GM23338 (cell line): Measurements from ENCODE around the gene RIMS1. TPM values are rescaled to one million over a fixed set of nuclear protein-coding genes. Genes with fewer than 3 reads are reported as not detected.

ENCODE experiments used
- ATAC-seq: fragments of 200-7000 bp; cut with Tn5 transposase; 3 replicates; pipeline ENCODE4 v1.9.1; 2020
- DNase-seq: peaks from one replicate; pipeline ENCODE4 v3.0.0-alpha.2; 2015; ENCODE audit warnings: low spot score
- H2AFZ ChIP-seq: fragments of 200-600 bp; sonication (generic); 2 replicates; pipeline ENCODE4 v1.8.0; 2016; ENCODE audit warnings: antibody characterized with exemption, mild to moderate bottlenecking, moderate library complexity
- H3F3A ChIP-seq: fragments of 200-600 bp; sonication (generic); replicated peaks from 2 replicates; pipeline ENCODE4 v1.8.0; 2017; ENCODE audit warnings: antibody characterized with exemption, mixed run types, low read depth
- H3K27ac ChIP-seq: fragments of 200-600 bp; sonication (generic); 2 replicates; pipeline ENCODE4 v1.6.1; 2016; ENCODE audit warnings: low read depth
- H3K27me3 ChIP-seq: fragments of 200-600 bp; sonication (generic); 2 replicates; pipeline ENCODE4 v1.8.0; 2016; ENCODE audit warnings: mild to moderate bottlenecking, mixed run types, moderate library complexity; ENCODE audit not compliant: insufficient read depth
- H3K36me3 ChIP-seq: fragments of 200-600 bp; sonication (generic); 2 replicates; pipeline ENCODE4 v1.8.0; 2016; ENCODE audit warnings: mild to moderate bottlenecking; ENCODE audit not compliant: insufficient read depth
- H3K4me1 ChIP-seq: fragments of 200-600 bp; sonication (generic); 2 replicates; pipeline ENCODE4 v1.8.0; 2016; ENCODE audit warnings: mild to moderate bottlenecking, moderate library complexity; ENCODE audit not compliant: insufficient read depth
- H3K4me2 ChIP-seq: fragments of 200-600 bp; sonication (generic); 2 replicates; pipeline ENCODE4 v1.7.1; 2017; ENCODE audit warnings: mixed run types
- H3K4me3 ChIP-seq: fragments of 200-600 bp; sonication (generic); 2 replicates; pipeline ENCODE4 v1.6.1; 2016; ENCODE audit warnings: mixed run types
- H3K79me2 ChIP-seq: fragments of 200-600 bp; sonication (generic); replicated peaks from 2 replicates; pipeline ENCODE4 v1.8.0; 2017; ENCODE audit warnings: mild to moderate bottlenecking; ENCODE audit not compliant: insufficient read depth
- H3K9me2 ChIP-seq: fragments of 200-600 bp; sonication (generic); 2 replicates; pipeline ENCODE4 v1.8.0; 2017; ENCODE audit not compliant: insufficient read depth
- H4K20me1 ChIP-seq: fragments of 200-600 bp; sonication (generic); replicated peaks from 2 replicates; pipeline ENCODE4 v1.8.0; 2017; ENCODE audit warnings: mild to moderate bottlenecking; ENCODE audit not compliant: insufficient read depth
- H3K27ac Mint-ChIP-seq: 2 replicates; pipeline ENCODE4 v1.8.0; 2020; ENCODE audit warnings: inconsistent platforms, mild to moderate bottlenecking, moderate library complexity, mixed read lengths
- H3K27me3 Mint-ChIP-seq: 3 replicates; pipeline ENCODE4 v1.8.0; 2022; ENCODE audit warnings: low read depth, mild to moderate bottlenecking, moderate library complexity, mixed read lengths, inconsistent platforms; ENCODE audit not compliant: insufficient read depth, poor library complexity
- H3K36me3 Mint-ChIP-seq: 3 replicates; pipeline ENCODE4 v1.8.0; 2021; ENCODE audit warnings: low read depth, mild to moderate bottlenecking, inconsistent platforms, moderate library complexity, mixed read lengths
- H3K4me1 Mint-ChIP-seq: 3 replicates; pipeline ENCODE4 v1.8.0; 2020; ENCODE audit warnings: mild to moderate bottlenecking, inconsistent platforms, mixed read lengths
- H3K4me3 Mint-ChIP-seq: 3 replicates; pipeline ENCODE4 v1.8.0; 2021; ENCODE audit warnings: moderate library complexity, mild to moderate bottlenecking, inconsistent platforms, mixed read lengths
- H3K9me3 Mint-ChIP-seq: 3 replicates; pipeline ENCODE4 v1.8.0; 2020; ENCODE audit warnings: moderate library complexity, mild to moderate bottlenecking, inconsistent platforms, mixed read lengths
- CREB1 ChIP-seq: fragments of 250-450 bp; sonication (Bioruptor Pico); IDR thresholded peaks from 2 replicates; pipeline ENCODE4 v1.5.0; 2020; ENCODE audit warnings: low read depth, mild to moderate bottlenecking, moderate library complexity
- EZH2 ChIP-seq: fragments of 200-600 bp; sonication (generic); IDR thresholded peaks from one replicate; pipeline ENCODE4 v1.8.0; 2017; ENCODE audit warnings: antibody characterized with exemption, mild to moderate bottlenecking, low read depth; ENCODE audit not compliant: unreplicated experiment
- EZH2phosphoT487 ChIP-seq: fragments of 200-600 bp; sonication (generic); IDR thresholded peaks from one replicate; pipeline ENCODE4 v1.8.1; 2018; ENCODE audit warnings: antibody characterized with exemption; ENCODE audit not compliant: unreplicated experiment
- JUNB ChIP-seq: IDR thresholded peaks from one replicate; pipeline ENCODE4 v1.6.1; 2016; ENCODE audit warnings: antibody characterized with exemption; ENCODE audit not compliant: unreplicated experiment
- NANOG ChIP-seq: IDR thresholded peaks from 2 replicates; pipeline ENCODE4 v1.6.1; 2016; ENCODE audit warnings: antibody characterized with exemption, borderline replicate concordance
- POLR2AphosphoS5 ChIP-seq: IDR thresholded peaks from 2 replicates; pipeline ENCODE4 v1.6.1; 2016; ENCODE audit warnings: antibody characterized with exemption, low read depth
- STAT1 ChIP-seq: IDR thresholded peaks from one replicate; pipeline ENCODE4 v1.6.1; 2016; ENCODE audit warnings: antibody characterized with exemption; ENCODE audit not compliant: unreplicated experiment
- ZNF114 ChIP-seq: fragments of 250-450 bp; sonication (Bioruptor Pico); IDR thresholded peaks from 2 replicates; pipeline ENCODE4 v1.5.0; 2020; ENCODE audit warnings: mild to moderate bottlenecking, moderate library complexity
- ZNF331 ChIP-seq: fragments of 250-450 bp; sonication (Bioruptor Pico); IDR thresholded peaks from 2 replicates; pipeline ENCODE4 v1.5.0; 2020; ENCODE audit warnings: low read depth, mild to moderate bottlenecking, moderate library complexity
- polyA plus RNA-seq: library from polyadenylated mRNA; unstranded; fragments of >200 nt; fragmentation: Nextera tagmentation; extraction: Ambion mirVana; gene quantifications from 2 replicates; pipeline ENCODE4 v1.2.1, GENCODE V29; 2016
- total RNA-seq: library from RNA; depleted of rRNA; stranded (reverse); fragments of >200 nt; shearing (Covaris generic); gene quantifications from 2 replicates; pipeline ENCODE4 v1.2.3, GENCODE V29; 2014
- TF ChIP-seq, protein P1 (sequence below): IDR thresholded peaks from 2 replicates; pipeline ENCODE4 v1.6.1; 2016; ENCODE audit warnings: antibody characterized with exemption
- TF ChIP-seq, protein P2 (sequence below): fragments of 250-450 bp; sonication (Bioruptor Pico); IDR thresholded peaks from 2 replicates; pipeline ENCODE4 v1.5.0; 2020; ENCODE audit warnings: mild to moderate bottlenecking, moderate library complexity
- TF ChIP-seq, protein P3 (sequence below), 2 experiments: fragments of 200-600 bp in 1 of 2; sonication (generic) in 1 of 2; conservative IDR thresholded peaks; 2 replicates each; pipeline versions ENCODE4 v1.5.1 to v1.6.1; 2016 to 2017; ENCODE audit warnings: antibody characterized with exemption in 2 of 2, low read depth in 2 of 2, mild to moderate bottlenecking in 2 of 2, moderate library complexity in 1 of 2

Gene RIMS1
- total and polyA plus RNA-seq, 2 experiments from 2014 or later: 0.89 to 4.0 TPM

DNA sequence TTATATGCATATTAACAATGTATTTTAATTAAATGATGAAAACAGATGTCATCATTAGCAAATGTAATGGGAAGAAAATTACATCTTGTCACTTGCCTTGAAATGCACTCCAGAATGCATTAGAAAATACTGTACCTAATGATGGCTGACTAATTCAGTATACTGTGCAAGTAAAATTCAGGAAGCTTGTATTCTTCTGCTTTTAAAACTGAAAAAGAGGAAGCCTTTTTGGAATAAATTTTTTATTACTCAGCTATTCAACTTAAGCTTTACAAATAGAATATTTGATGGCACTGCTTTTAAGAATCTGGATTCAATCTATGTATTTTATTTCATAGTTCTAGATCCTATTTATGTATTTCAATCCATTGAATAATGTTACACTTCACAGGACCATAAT, 195.5 kb downstream of the RIMS1 start:
- Mint-ChIP-seq H3K9me3 (no peaks in the 10 kb centered on the region), H3K27me3 (no peaks in the 10 kb centered on the region), H3K4me3 (no peak overlapping the region), H3K4me1 (peaks cover 28% of the 10 kb centered on the region), H3K36me3 (no peaks in the 10 kb centered on the region), H3K27ac (no peak overlapping the region)
- H3K4me3 ChIP-seq: no peak overlapping the region
- DNase-seq (no peak), ATAC-seq (no peak)
- no peak overlapping the region for H2AFZ ChIP-seq
- H3K36me3 ChIP-seq: no peaks in the 10 kb centered on the region
- peaks cover 19% of the 10 kb centered on the region for H3K4me1 ChIP-seq
- no peak for TF ChIP-seq POLR2AphosphoS5
- no peak for TF ChIP-seq NANOG
- TF ChIP-seq ZNF114 (CRISPR knock-in tag): no peak
- no peak for TF ChIP-seq STAT1
- H3F3A ChIP-seq: no peaks in the 10 kb centered on the region
- no peaks in the 10 kb centered on the region for H4K20me1 ChIP-seq
- no peaks in the 10 kb centered on the region for H3K9me2 ChIP-seq
- no peak overlapping the region for H3K4me2 ChIP-seq
- no peaks in the 10 kb centered on the region for H3K79me2 ChIP-seq
- H3K27ac ChIP-seq: no peak overlapping the region
- H3K27me3 ChIP-seq: no peaks in the 10 kb centered on the region

DNA sequence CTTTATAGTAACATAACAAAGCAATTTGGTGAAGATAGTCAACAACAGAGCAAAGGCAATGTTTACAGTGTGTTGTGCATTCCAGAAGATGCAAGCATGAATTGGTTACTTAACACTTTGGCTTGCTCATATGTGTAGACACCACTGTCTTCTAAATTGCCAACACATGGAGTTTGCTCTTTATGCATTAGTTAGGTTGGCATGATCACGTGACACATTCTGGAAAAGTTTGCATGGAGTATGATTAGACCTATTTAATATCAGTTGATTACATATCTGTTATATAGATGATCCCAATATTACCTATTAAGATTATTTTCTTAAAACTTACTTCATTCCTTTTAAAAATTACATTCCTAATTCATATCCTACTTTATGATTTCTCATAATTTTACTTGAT, 197.6 kb downstream of the RIMS1 start:
- H3K27me3 Mint-ChIP-seq: no peaks in the 10 kb centered on the region
- H3K4me2 ChIP-seq: no peak overlapping the region
- no peak overlapping the region for H3K4me3 ChIP-seq
- H3K4me1 Mint-ChIP-seq: peaks cover 28% of the 10 kb centered on the region
- no peak overlapping the region for H3K27ac ChIP-seq
- no peak for DNase-seq
- H3K4me1 ChIP-seq: peaks cover 19% of the 10 kb centered on the region
- no peaks in the 10 kb centered on the region for H3K9me3 Mint-ChIP-seq
- no peaks in the 10 kb centered on the region for H3F3A ChIP-seq
- no peaks in the 10 kb centered on the region for H3K9me2 ChIP-seq
- H3K36me3 ChIP-seq: no peaks in the 10 kb centered on the region
- no peak overlapping the region for H3K4me3 Mint-ChIP-seq
- no peaks in the 10 kb centered on the region for H3K79me2 ChIP-seq
- H3K36me3 Mint-ChIP-seq: no peaks in the 10 kb centered on the region
- H3K27ac Mint-ChIP-seq: no peak overlapping the region
- H3K27me3 ChIP-seq: no peaks in the 10 kb centered on the region
- H2AFZ ChIP-seq: no peak overlapping the region
- no peak for ATAC-seq
- H4K20me1 ChIP-seq: no peaks in the 10 kb centered on the region
- TF ChIP-seq NANOG (no peak), EZH2phosphoT487 (no peak), STAT1 (no peak), POLR2AphosphoS5 (no peak), CREB1 (CRISPR knock-in tag) (no peak), ZNF331 (CRISPR knock-in tag) (no peak), EZH2 (no peak), JUNB (no peak), ZNF114 (CRISPR knock-in tag) (no peak)
- TF ChIP-seq, protein P1, sequence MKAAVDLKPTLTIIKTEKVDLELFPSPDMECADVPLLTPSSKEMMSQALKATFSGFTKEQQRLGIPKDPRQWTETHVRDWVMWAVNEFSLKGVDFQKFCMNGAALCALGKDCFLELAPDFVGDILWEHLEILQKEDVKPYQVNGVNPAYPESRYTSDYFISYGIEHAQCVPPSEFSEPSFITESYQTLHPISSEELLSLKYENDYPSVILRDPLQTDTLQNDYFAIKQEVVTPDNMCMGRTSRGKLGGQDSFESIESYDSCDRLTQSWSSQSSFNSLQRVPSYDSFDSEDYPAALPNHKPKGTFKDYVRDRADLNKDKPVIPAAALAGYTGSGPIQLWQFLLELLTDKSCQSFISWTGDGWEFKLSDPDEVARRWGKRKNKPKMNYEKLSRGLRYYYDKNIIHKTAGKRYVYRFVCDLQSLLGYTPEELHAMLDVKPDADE: no peak
- TF ChIP-seq, protein P2, sequence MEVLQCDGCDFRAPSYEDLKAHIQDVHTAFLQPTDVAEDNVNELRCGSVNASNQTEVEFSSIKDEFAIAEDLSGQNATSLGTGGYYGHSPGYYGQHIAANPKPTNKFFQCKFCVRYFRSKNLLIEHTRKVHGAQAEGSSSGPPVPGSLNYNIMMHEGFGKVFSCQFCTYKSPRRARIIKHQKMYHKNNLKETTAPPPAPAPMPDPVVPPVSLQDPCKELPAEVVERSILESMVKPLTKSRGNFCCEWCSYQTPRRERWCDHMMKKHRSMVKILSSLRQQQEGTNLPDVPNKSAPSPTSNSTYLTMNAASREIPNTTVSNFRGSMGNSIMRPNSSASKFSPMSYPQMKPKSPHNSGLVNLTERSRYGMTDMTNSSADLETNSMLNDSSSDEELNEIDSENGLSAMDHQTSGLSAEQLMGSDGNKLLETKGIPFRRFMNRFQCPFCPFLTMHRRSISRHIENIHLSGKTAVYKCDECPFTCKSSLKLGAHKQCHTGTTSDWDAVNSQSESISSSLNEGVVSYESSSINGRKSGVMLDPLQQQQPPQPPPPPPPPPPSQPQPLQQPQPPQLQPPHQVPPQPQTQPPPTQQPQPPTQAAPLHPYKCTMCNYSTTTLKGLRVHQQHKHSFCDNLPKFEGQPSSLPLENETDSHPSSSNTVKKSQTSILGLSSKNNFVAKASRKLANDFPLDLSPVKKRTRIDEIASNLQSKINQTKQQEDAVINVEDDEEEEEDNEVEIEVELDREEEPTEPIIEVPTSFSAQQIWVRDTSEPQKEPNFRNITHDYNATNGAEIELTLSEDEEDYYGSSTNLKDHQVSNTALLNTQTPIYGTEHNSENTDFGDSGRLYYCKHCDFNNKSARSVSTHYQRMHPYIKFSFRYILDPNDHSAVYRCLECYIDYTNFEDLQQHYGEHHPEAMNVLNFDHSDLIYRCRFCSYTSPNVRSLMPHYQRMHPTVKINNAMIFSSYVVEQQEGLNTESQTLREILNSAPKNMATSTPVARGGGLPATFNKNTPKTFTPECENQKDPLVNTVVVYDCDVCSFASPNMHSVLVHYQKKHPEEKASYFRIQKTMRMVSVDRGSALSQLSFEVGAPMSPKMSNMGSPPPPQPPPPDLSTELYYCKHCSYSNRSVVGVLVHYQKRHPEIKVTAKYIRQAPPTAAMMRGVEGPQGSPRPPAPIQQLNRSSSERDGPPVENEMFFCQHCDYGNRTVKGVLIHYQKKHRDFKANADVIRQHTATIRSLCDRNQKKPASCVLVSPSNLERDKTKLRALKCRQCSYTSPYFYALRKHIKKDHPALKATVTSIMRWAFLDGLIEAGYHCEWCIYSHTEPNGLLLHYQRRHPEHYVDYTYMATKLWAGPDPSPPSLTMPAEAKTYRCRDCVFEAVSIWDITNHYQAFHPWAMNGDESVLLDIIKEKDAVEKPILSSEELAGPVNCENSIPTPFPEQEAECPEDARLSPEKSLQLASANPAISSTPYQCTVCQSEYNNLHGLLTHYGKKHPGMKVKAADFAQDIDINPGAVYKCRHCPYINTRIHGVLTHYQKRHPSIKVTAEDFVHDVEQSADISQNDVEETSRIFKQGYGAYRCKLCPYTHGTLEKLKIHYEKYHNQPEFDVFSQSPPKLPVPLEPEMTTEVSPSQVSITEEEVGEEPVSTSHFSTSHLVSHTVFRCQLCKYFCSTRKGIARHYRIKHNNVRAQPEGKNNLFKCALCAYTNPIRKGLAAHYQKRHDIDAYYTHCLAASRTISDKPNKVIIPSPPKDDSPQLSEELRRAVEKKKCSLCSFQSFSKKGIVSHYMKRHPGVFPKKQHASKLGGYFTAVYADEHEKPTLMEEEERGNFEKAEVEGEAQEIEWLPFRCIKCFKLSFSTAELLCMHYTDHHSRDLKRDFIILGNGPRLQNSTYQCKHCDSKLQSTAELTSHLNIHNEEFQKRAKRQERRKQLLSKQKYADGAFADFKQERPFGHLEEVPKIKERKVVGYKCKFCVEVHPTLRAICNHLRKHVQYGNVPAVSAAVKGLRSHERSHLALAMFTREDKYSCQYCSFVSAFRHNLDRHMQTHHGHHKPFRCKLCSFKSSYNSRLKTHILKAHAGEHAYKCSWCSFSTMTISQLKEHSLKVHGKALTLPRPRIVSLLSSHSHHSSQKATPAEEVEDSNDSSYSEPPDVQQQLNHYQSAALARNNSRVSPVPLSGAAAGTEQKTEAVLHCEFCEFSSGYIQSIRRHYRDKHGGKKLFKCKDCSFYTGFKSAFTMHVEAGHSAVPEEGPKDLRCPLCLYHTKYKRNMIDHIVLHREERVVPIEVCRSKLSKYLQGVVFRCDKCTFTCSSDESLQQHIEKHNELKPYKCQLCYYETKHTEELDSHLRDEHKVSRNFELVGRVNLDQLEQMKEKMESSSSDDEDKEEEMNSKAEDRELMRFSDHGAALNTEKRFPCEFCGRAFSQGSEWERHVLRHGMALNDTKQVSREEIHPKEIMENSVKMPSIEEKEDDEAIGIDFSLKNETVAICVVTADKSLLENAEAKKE (CRISPR knock-in tag): no peak
- TF ChIP-seq, protein P3, sequence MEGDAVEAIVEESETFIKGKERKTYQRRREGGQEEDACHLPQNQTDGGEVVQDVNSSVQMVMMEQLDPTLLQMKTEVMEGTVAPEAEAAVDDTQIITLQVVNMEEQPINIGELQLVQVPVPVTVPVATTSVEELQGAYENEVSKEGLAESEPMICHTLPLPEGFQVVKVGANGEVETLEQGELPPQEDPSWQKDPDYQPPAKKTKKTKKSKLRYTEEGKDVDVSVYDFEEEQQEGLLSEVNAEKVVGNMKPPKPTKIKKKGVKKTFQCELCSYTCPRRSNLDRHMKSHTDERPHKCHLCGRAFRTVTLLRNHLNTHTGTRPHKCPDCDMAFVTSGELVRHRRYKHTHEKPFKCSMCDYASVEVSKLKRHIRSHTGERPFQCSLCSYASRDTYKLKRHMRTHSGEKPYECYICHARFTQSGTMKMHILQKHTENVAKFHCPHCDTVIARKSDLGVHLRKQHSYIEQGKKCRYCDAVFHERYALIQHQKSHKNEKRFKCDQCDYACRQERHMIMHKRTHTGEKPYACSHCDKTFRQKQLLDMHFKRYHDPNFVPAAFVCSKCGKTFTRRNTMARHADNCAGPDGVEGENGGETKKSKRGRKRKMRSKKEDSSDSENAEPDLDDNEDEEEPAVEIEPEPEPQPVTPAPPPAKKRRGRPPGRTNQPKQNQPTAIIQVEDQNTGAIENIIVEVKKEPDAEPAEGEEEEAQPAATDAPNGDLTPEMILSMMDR (conservative IDR thresholded peaks at IDR 0.05; ENCODE audit: low read depth in 2 of 2): no peak
